H1 (cell line): ENCODE results near the gene HID1.

Source experiments
- CBX5 ChIP-seq: fragments of 300-800, 300-1000 bp; sonication (generic); IDR thresholded peaks from 2 replicates; pipeline ENCODE4 v1.7.1; 2016; ENCODE audit warnings: antibody characterized with exemption, low read length, low read depth
- CTCF ChIP-seq, 3 experiments: IDR thresholded peaks; 1 replicate in 2 of 3; 2 replicates in 1 of 3; pipeline versions ENCODE4 v1.5.1 to v1.6.1; 2011; ENCODE audit warnings: low read length in 3 of 3, mild to moderate bottlenecking in 3 of 3, inconsistent platforms in 2 of 3, low read depth in 1 of 3, moderate library complexity in 1 of 3; ENCODE audit not compliant: insufficient read depth in 1 of 3; ENCODE audit errors: control extremely low read depth in 1 of 3
- POLR2AphosphoS5 ChIP-seq: IDR thresholded peaks from 2 replicates; pipeline ENCODE4 v1.6.1; 2011; ENCODE audit warnings: low read depth, low read length
- TF ChIP-seq, protein P1 (sequence below): IDR thresholded peaks from 2 replicates; pipeline ENCODE4 v1.6.1; 2011; ENCODE audit warnings: low read length, improper control_type of control experiment

DNA sequence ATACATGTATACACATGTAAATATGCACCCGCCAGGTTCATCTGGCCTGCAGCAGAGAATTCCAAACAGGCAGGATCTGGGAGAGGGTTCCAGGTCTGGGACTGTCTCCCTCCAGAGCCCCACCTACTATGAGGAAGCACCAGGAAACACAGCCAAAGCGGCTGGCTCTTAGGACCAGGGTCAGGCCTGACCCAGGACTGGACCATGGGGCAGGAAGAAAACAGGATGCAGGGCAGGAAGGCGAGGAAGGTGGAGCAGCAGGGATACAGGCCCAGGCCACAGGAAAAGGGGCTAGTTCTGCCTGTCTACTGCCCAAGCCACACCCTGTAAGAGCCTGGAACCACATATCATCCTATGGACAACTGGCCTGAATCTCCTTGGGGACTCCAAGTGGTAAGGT, 2.2 kb downstream of the HID1 start:
- TF ChIP-seq CTCF (IDR thresholded peaks at IDR 0.05; ENCODE audit: control extremely low read depth in 1 of 3, insufficient read depth in 1 of 3, low read depth in 1 of 3, low read length in 3 of 3) = no peak
- no peak for TF ChIP-seq CBX5
- TF ChIP-seq, protein P1, sequence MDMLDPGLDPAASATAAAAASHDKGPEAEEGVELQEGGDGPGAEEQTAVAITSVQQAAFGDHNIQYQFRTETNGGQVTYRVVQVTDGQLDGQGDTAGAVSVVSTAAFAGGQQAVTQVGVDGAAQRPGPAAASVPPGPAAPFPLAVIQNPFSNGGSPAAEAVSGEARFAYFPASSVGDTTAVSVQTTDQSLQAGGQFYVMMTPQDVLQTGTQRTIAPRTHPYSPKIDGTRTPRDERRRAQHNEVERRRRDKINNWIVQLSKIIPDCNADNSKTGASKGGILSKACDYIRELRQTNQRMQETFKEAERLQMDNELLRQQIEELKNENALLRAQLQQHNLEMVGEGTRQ = no peak
- no peak for TF ChIP-seq POLR2AphosphoS5
